Progenitor cell of endocrine pancreas (in vitro differentiated cells): ENCODE results near the gene SCFD2. TPM values are rescaled to one million over a fixed set of nuclear protein-coding genes. Genes with fewer than 3 reads are reported as not detected.

Source experiments
- DNase-seq: peaks from one replicate; pipeline ENCODE4 v3.0.0; 2021; ENCODE audit warnings: low spot score; ENCODE audit not compliant: unreplicated experiment
- H3K27ac Mint-ChIP-seq: 2 replicates; pipeline ENCODE4 v1.8.0; 2021; ENCODE audit warnings: mild to moderate bottlenecking, moderate library complexity, mixed read lengths
- H3K27me3 Mint-ChIP-seq: 2 replicates; pipeline ENCODE4 v1.8.0; 2021; ENCODE audit warnings: mixed read lengths
- H3K36me3 Mint-ChIP-seq: 2 replicates; pipeline ENCODE4 v1.8.0; 2022; ENCODE audit warnings: mixed read lengths; ENCODE audit not compliant: insufficient read depth
- H3K4me1 Mint-ChIP-seq: 2 replicates; pipeline ENCODE4 v1.8.0; 2021; ENCODE audit warnings: low read depth, mixed read lengths
- H3K4me3 Mint-ChIP-seq: 2 replicates; pipeline ENCODE4 v1.8.0; 2021; ENCODE audit warnings: low read depth, mild to moderate bottlenecking, moderate library complexity, mixed read lengths
- H3K9me3 Mint-ChIP-seq: 2 replicates; pipeline ENCODE4 v1.8.0; 2021; ENCODE audit warnings: low read depth, mixed read lengths
- total RNA-seq: library from RNA; stranded (reverse); gene quantifications from 2 replicates; pipeline ENCODE4 v1.2.1, GENCODE V29; 2021
- TF ChIP-seq, protein P1 (sequence below): fragments of 200-600 bp; sonication (generic); IDR thresholded peaks from one replicate; pipeline ENCODE4 v1.5.0; 2021; ENCODE audit warnings: antibody characterized with exemption, mild to moderate bottlenecking; ENCODE audit not compliant: unreplicated experiment

SCFD2 gene
- total RNA-seq, 1 donor from 2014 or later = 12.5 TPM

DNA sequence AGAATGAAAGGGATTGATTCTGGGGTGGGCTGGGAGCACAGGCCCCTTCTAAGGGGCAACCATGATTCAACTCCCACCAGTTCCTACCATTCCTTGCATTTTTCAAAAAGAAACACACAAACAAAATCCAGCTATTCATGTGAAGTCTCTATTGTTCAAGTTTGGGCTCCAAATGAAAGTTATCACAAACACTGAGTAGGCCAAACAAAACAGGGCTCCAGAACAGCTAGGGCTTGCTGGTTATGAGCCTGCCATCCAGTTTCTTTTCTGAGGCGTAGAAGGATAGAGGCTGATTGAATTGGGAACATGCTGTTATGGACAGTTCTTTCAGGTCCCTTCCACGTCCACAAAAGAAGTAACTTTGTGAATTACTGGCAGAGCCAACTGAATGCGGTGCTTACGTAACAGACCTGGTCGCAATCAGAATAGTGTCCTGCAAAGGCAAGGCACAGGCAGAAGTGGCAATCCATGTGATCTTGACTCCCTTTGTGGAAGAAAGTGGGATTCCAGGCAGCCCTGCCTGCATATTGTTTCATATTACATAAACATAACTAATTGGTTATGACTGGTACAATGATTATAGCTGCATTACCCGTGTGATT is 244.5 kb downstream of the SCFD2 start:
- TF ChIP-seq, protein P1, sequence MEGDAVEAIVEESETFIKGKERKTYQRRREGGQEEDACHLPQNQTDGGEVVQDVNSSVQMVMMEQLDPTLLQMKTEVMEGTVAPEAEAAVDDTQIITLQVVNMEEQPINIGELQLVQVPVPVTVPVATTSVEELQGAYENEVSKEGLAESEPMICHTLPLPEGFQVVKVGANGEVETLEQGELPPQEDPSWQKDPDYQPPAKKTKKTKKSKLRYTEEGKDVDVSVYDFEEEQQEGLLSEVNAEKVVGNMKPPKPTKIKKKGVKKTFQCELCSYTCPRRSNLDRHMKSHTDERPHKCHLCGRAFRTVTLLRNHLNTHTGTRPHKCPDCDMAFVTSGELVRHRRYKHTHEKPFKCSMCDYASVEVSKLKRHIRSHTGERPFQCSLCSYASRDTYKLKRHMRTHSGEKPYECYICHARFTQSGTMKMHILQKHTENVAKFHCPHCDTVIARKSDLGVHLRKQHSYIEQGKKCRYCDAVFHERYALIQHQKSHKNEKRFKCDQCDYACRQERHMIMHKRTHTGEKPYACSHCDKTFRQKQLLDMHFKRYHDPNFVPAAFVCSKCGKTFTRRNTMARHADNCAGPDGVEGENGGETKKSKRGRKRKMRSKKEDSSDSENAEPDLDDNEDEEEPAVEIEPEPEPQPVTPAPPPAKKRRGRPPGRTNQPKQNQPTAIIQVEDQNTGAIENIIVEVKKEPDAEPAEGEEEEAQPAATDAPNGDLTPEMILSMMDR = no peak

DNA sequence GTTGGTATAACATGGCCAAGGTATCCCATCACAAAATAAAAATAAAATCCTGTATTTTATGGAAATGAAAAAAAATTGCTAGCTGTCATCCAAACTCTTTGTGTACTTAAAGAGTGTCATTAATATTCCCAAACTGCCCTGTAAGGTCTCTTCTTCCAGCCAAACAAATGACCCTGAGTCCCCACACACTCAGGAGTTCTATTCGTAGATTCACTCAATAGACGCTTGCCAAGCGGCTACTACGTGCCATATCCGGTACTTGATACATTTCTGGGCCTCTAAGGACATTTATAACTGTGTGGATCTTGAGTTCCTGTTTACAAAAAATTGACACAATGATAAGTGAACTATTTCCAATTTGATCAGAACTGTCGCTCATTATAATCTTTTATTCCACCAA is 245.1 kb downstream of the SCFD2 start:
- Mint-ChIP-seq H3K4me3 (no peak overlapping the region), H3K9me3 (no peaks in the 10 kb centered on the region), H3K27ac (peak overlapping the region; percentile 71), H3K27me3 (no peaks in the 10 kb centered on the region), H3K4me1 (peaks cover 39% of the 10 kb centered on the region), H3K36me3 (no peaks in the 10 kb centered on the region)
- DNase-seq = no peak
- TF ChIP-seq, protein P1 = no peak

More for the DNA sequence above, 244.5 kb downstream of the SCFD2 start:
- no peak overlapping the region for H3K4me3 Mint-ChIP-seq
- no peaks in the 10 kb centered on the region for H3K9me3 Mint-ChIP-seq
- H3K27me3 Mint-ChIP-seq = no peaks in the 10 kb centered on the region
- H3K27ac Mint-ChIP-seq = no peak overlapping the region
- H3K36me3 Mint-ChIP-seq = no peaks in the 10 kb centered on the region
- peaks cover 39% of the 10 kb centered on the region for H3K4me1 Mint-ChIP-seq
- DNase-seq = no peak

DNA sequence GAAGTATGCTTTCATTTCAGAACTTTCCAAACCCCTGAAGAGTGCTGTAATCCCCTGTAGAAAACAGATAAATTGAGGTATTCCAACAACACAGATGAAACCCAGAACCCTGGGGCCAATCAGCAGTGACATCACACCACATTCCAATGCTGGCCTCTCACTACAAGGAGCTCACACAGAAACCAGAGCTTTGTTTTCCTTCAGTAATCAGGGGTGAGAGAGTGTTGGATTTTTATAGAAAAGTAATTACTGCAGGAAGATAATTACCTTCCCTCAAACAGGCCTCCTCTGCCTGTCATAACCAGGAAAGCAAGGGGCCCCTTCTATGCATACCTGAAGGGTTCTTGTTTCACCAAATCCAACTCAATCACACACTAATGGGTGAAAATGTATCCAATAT is 246.2 kb downstream of the SCFD2 start:
- Mint-ChIP-seq H3K4me3 (no peak overlapping the region), H3K27me3 (no peaks in the 10 kb centered on the region), H3K27ac (peak overlapping the region; percentile 93), H3K4me1 (peaks cover 34% of the 10 kb centered on the region), H3K9me3 (peaks cover 6% of the 10 kb centered on the region), H3K36me3 (peaks cover 4% of the 10 kb centered on the region)
- no peak for DNase-seq
- TF ChIP-seq, protein P1 = no peak

DNA sequence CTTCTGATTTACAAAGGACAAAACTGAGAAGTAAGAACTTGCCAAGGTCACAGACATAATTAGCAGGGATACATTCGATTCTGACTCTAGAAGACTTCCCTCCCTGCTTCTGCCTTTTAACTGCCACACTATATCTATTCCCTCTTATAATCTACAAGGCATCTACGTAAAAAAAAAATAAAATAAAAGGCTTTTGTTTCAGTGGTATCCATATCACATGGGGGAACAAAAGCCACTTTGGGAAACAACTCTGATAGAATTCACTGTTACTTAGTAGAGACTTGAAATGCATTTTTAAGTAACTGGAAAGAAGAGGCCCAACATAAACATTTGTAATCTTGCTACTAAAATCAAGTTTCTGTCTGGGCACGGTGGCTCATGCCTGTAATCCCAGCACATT is 247.2 kb downstream of the SCFD2 start:
- H3K4me3 Mint-ChIP-seq = no peak overlapping the region
- H3K27me3 Mint-ChIP-seq = no peaks in the 10 kb centered on the region
- peaks cover 7% of the 10 kb centered on the region for H3K9me3 Mint-ChIP-seq
- peaks cover 4% of the 10 kb centered on the region for H3K36me3 Mint-ChIP-seq
- H3K4me1 Mint-ChIP-seq = peaks cover 31% of the 10 kb centered on the region
- peak overlapping the region; percentile 93 for H3K27ac Mint-ChIP-seq
- TF ChIP-seq, protein P1 = no peak
- DNase-seq = no peak

DNA sequence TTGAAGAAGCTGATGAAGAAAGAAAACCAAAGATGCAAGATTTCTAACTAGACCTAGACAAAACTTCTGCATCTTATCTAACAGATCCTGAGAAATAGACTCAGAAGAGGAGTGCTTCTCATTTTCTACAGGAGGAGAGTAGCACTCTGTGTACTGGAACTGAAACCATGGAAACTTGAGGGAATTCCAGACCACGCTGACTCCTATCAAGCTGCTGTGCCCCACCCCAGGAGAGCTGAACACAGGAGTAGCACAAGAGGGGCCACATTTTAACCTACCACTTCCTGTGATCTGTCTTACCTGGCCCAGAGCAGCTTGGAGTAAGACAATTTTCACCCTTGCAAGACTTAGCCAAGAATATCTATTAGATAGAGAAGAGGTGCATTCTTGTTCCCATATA is 248.9 kb downstream of the SCFD2 start:
- H3K27me3 Mint-ChIP-seq = no peaks in the 10 kb centered on the region
- peaks cover 7% of the 10 kb centered on the region for H3K9me3 Mint-ChIP-seq
- peaks cover 4% of the 10 kb centered on the region for H3K36me3 Mint-ChIP-seq
- no peak overlapping the region for H3K27ac Mint-ChIP-seq
- no peak for DNase-seq
- TF ChIP-seq, protein P1 = no peak
- H3K4me1 Mint-ChIP-seq = peaks cover 27% of the 10 kb centered on the region
- H3K4me3 Mint-ChIP-seq = no peak overlapping the region
